Keratinocyte (primary cell): ENCODE measurements around the gene ABCG1.

Source experiments
- EZH2 ChIP-seq: IDR thresholded peaks from one replicate; pipeline ENCODE4 v1.6.1; 2012; ENCODE audit warnings: inconsistent platforms, mild to moderate bottlenecking, low read length, moderate library complexity
- TF ChIP-seq, protein P1 (sequence below), 3 experiments: IDR thresholded peaks in 1 of 3; conservative IDR thresholded peaks in 1 of 3; optimal IDR thresholded peaks in 1 of 3; 2 replicates in 2 of 3; 3 replicates in 1 of 3; pipeline versions ENCODE3 to v1.5.1; 2011; ENCODE audit warnings: low read length in 3 of 3, mild to moderate bottlenecking in 3 of 3, moderate library complexity in 2 of 3, control low read depth in 1 of 3, inconsistent platforms in 1 of 3; ENCODE audit not compliant: insufficient read depth in 2 of 3; ENCODE audit errors: extremely low read depth in 1 of 3

DNA sequence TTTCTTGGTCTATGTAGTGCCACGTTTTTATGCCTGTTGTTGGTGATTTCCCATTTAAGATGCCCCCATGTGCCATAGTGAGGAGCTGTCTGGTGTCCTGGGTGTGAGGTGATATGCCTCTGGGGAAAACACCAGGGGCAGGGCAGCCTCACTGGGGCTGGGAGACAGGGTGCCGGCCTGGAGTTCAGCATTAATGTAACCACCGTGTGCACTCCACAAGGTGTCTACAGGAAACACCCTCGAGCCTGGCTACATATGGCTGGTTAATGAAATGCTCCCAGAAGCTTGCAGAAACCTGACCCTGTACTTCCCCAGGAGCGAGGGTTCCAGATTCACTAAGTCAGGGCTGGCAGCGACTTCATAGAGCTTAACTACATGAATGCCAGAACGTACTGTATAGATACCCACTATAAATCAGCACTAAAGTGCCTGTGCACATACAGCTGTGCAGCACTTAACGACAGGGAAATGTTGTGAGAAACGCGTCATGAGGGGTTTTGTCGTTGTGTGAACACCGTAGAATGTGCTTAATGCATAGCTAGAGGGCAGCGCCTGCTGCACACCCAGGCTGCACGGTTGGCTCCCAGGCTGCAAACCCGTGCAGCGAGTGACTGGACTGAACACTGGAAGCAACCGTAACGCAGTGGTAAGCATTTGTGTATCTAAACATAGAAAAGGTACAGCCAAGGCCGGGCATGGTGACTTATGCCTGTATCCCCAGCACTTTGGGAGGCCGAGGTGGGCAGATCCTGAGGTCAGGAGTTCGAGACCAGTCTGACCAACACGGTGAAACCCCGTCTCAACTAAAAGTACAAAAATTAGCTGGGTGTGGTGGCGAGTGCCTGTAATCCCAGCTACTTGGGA is 121.5 kb downstream of the ABCG1 start:
- TF ChIP-seq, protein P1, sequence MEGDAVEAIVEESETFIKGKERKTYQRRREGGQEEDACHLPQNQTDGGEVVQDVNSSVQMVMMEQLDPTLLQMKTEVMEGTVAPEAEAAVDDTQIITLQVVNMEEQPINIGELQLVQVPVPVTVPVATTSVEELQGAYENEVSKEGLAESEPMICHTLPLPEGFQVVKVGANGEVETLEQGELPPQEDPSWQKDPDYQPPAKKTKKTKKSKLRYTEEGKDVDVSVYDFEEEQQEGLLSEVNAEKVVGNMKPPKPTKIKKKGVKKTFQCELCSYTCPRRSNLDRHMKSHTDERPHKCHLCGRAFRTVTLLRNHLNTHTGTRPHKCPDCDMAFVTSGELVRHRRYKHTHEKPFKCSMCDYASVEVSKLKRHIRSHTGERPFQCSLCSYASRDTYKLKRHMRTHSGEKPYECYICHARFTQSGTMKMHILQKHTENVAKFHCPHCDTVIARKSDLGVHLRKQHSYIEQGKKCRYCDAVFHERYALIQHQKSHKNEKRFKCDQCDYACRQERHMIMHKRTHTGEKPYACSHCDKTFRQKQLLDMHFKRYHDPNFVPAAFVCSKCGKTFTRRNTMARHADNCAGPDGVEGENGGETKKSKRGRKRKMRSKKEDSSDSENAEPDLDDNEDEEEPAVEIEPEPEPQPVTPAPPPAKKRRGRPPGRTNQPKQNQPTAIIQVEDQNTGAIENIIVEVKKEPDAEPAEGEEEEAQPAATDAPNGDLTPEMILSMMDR (optimal IDR thresholded peaks at IDR 0.05 in 1 of 3, IDR thresholded peaks at IDR 0.05 in 1 of 3, conservative IDR thresholded peaks at IDR 0.05 in 1 of 3; ENCODE audit: extremely low read depth in 1 of 3, insufficient read depth in 2 of 3, low read length in 3 of 3), result no peak
- no peak for TF ChIP-seq EZH2
